Right lobe of liver (tissue), 4 donors: ENCODE data around the gene GNAQ.

ENCODE experiments used
- POLR2A ChIP-seq: fragments of 450-650 bp; IDR thresholded peaks from one replicate; pipeline ENCODE4 v1.6.1; 2017; ENCODE audit warnings: antibody characterized with exemption, mild to moderate bottlenecking
- TF ChIP-seq, protein P1 (sequence below), 4 donors: fragments of 200-600 bp in 3 of 4; fragments of 450-650 bp in 1 of 4; IDR thresholded peaks; one replicate each; pipeline versions ENCODE4 v1.5.1 to v1.8.0; 2016 to 2022; ENCODE audit warnings: antibody characterized with exemption in 4 of 4, mild to moderate bottlenecking in 2 of 4
- donor health status: DM: no; HTN: no; CAD: no.
- donor health status: DM: no; HTN: no; CAD: no.
- donor health status: DM: no; HTN: yes; CAD: no.

DNA sequence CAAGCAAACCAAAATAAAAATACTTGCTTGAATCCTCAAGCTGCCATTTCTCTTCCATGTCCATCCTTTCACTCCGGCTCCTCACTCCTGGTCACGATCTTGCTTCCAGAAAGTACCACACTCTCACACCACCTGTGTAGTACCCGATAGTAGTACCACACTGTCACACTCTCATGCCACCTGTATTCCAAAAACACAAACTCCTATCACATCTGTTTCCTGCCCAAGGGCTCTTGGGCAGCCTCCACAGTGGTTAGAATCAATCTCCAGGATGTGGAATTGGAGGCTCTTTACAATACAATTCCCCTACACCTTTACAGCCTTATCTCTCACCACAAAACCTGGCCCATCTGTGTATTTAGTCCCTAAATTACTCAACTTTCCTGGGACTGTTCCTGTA, 130.6 kb downstream of the GNAQ start:
- TF ChIP-seq, protein P1, sequence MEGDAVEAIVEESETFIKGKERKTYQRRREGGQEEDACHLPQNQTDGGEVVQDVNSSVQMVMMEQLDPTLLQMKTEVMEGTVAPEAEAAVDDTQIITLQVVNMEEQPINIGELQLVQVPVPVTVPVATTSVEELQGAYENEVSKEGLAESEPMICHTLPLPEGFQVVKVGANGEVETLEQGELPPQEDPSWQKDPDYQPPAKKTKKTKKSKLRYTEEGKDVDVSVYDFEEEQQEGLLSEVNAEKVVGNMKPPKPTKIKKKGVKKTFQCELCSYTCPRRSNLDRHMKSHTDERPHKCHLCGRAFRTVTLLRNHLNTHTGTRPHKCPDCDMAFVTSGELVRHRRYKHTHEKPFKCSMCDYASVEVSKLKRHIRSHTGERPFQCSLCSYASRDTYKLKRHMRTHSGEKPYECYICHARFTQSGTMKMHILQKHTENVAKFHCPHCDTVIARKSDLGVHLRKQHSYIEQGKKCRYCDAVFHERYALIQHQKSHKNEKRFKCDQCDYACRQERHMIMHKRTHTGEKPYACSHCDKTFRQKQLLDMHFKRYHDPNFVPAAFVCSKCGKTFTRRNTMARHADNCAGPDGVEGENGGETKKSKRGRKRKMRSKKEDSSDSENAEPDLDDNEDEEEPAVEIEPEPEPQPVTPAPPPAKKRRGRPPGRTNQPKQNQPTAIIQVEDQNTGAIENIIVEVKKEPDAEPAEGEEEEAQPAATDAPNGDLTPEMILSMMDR (IDR thresholded peaks at IDR 0.05) = no peak
- no peak for TF ChIP-seq POLR2A
